NCI-H1930 (cell line): ENCODE measurements around the gene CSF1R.
A peak's percentile ranks its signal among the peaks of the same experiment; 100 is the strongest.
"Not testable (repeated sequence)": the region's sequence is repeated elsewhere in the genome, so short reads cannot be mapped to it uniquely, and the experiment has no call there.

Experiments
- DNase-seq, 2 experiments: peaks; one replicate each; lab custom pipeline; 2025; lab: John Stamatoyannopoulos, UW

Gene CSF1R

GRCh38 chr5:150055326-150056074 is 30.9 kb downstream of the CSF1R start:
- DNase-seq, result no peak

- DNase-seq, result no peak
Measured at GRCh38 chr5:150054569-150054968, 31.8 kb downstream of the CSF1R start.

- DNase-seq, result no peak
Measured at GRCh38 chr5:150053713-150054392, 32.5 kb downstream of the CSF1R start.

- DNase-seq, result no peak
Measured at GRCh38 chr5:150052956-150053712, 33.2 kb downstream of the CSF1R start.

GRCh38 chr5:150052226-150052955 is 34.0 kb downstream of the CSF1R start:
- no peak for DNase-seq

GRCh38 chr5:150051657-150052195 is 34.6 kb downstream of the CSF1R start:
- no peak for DNase-seq

GRCh38 chr5:150050172-150050811 is 36.1 kb downstream of the CSF1R start:
- not testable (repeated sequence) for DNase-seq

- DNase-seq, result no peak
Measured at GRCh38 chr5:150046031-150046430, 40.3 kb downstream of the CSF1R start.

- no peak for DNase-seq
Measured at GRCh38 chr5:150045549-150045948, 40.8 kb downstream of the CSF1R start.

GRCh38 chr5:150044712-150045111 is 41.6 kb downstream of the CSF1R start:
- no peak for DNase-seq

GRCh38 chr5:150044329-150044681 is 42.0 kb downstream of the CSF1R start:
- no peak for DNase-seq

GRCh38 chr5:150043657-150044328 is 42.6 kb downstream of the CSF1R start:
- no peak for DNase-seq

- no peak for DNase-seq
Measured at GRCh38 chr5:150042459-150042858, 43.9 kb downstream of the CSF1R start.

- DNase-seq, result peak in 1 of 2 experiments; percentile 18
Measured at GRCh38 chr5:150038547-150038946, 47.8 kb downstream of the CSF1R start.

GRCh38 chr5:150036513-150036912 is 49.8 kb downstream of the CSF1R start:
- no peak for DNase-seq

GRCh38 chr5:150035139-150035895 is 51.0 kb downstream of the CSF1R start:
- no peak for DNase-seq

- no peak for DNase-seq
Measured at GRCh38 chr5:150034662-150035061, 51.7 kb downstream of the CSF1R start.

- no peak for DNase-seq
Measured at GRCh38 chr5:150033334-150033733, 53.0 kb downstream of the CSF1R start.

- not testable (repeated sequence) for DNase-seq
Measured at GRCh38 chr5:150028047-150028446, 58.3 kb downstream of the CSF1R start.

- no peak for DNase-seq
Measured at GRCh38 chr5:150026682-150027172, 59.6 kb downstream of the CSF1R start.
